Right lobe of liver (tissue), 6 donors: ENCODE measurements around the gene ZNF534. TPM values are rescaled to one million over a fixed set of nuclear protein-coding genes. Genes with fewer than 3 reads are reported as not detected.
"Not testable (repeated sequence)": the region's sequence is repeated elsewhere in the genome, so short reads cannot be mapped to it uniquely, and the experiment has no call there.

Source experiments
- ATAC-seq, 4 donors: fragments of 200-7000 bp; cut with Tn5 transposase; one replicate each; pipeline ENCODE4 v1.9.1; 2020; ENCODE audit warnings: mild to moderate bottlenecking in 4 of 4, moderate library complexity in 4 of 4
- DNase-seq, 3 donors: peaks; one replicate each; pipeline ENCODE4 v3.0.0-alpha.2; 2020
- H3K27ac ChIP-seq, 3 donors: fragments of 200-600 bp; one replicate each; pipeline ENCODE4 v1.8.0; 2022
- H3K27me3 ChIP-seq, 2 donors: fragments of 200-600 bp; one replicate each; pipeline ENCODE4 v1.8.0; 2022
- H3K36me3 ChIP-seq, 4 donors: fragments of 200-600 bp; sonication (generic) in 1 of 4; one replicate each; pipeline versions ENCODE4 v1.5.1 to v1.8.0; 2017 to 2022; ENCODE audit warnings: control low read depth in 1 of 4
- H3K4me1 ChIP-seq, 4 donors: fragments of 200-600 bp; sonication (generic) in 1 of 4; one replicate each; pipeline versions ENCODE4 v1.5.1 to v1.8.0; 2017 to 2022; ENCODE audit warnings: control low read depth in 1 of 4
- H3K4me3 ChIP-seq, 3 donors: fragments of 200-600 bp; one replicate each; pipeline ENCODE4 v1.8.0; 2022
- H3K9me3 ChIP-seq, 4 donors: fragments of 200-600 bp; sonication (generic) in 1 of 4; one replicate each; pipeline versions ENCODE4 v1.5.1 to v1.8.0; 2017 to 2022; ENCODE audit warnings: control low read depth in 1 of 4
- CTCF ChIP-seq, 4 donors: fragments of 200-600 bp in 3 of 4; fragments of 450-650 bp in 1 of 4; IDR thresholded peaks; one replicate each; pipeline versions ENCODE4 v1.5.1 to v1.8.0; 2016 to 2022; ENCODE audit warnings: antibody characterized with exemption in 4 of 4, mild to moderate bottlenecking in 2 of 4
- POLR2A ChIP-seq: fragments of 450-650 bp; IDR thresholded peaks from one replicate; pipeline ENCODE4 v1.6.1; 2017; ENCODE audit warnings: antibody characterized with exemption, mild to moderate bottlenecking
- WGBS: methylation state at CpG from one replicate; pipeline ENCODE4 v1.1.6; 2018; ENCODE audit warnings: low coverage, low lambda C conversion rate; ENCODE audit not compliant: insufficient coverage; ENCODE audit errors: missing lambda C conversion rate; 5-methylcytosine and 5-hydroxymethylcytosine counted together
- intact Hi-C, 2 donors: fragments of 100-400 bp; cut with DNase I; formaldehyde crosslinking; loops; one replicate each; pipeline versions ENCODE4 v1.11.2 to v1.14.1; 2022
- total RNA-seq, 6 experiments: library from RNA; depleted of rRNA in 2 of 6; stranded (reverse); fragments of >200 nt in 2 of 6; fragmentation: NEBNext Ultra II Directional in 3 of 6; extraction: Animal tissue kit (Norgen Biotek cat#: 25700) in 3 of 6; gene quantifications; one replicate each; pipeline versions ENCODE4 v1.1.0 to v1.2.4, GENCODE V29; 2016 to 2023
- donor health status: DM: no; HTN: yes; CAD: no.
- donor health status: DM: no; HTN: no; CAD: no.
- donor health status: DM: no; HTN: no; CAD: no.
- donor health status: DM: no; HTN: yes; CAD: no.
- donor health status: DM: no; HTN: yes; CAD: no.

ZNF534 gene
- total RNA-seq, 6 experiments from 2014 or later, result 0.13 TPM; not detected in 5

GRCh38 chr19:52453324-52454094 lies 24.6 kb downstream of the ZNF534 start, which contains the start of gene ZNF578:
Gene ZNF578 (plus strand): TSS chr19:52453553. CDS start chr19:52501846, 48,293 bp downstream.
- intact Hi-C loops, result no loop called here
- H3K36me3 ChIP-seq, result no peaks in the 10 kb centered on the region
- TF ChIP-seq CTCF (IDR thresholded peaks at IDR 0.05) (no peak), POLR2A (no peak)
- no peaks in the 10 kb centered on the region for H3K27me3 ChIP-seq
- peak; percentile 53 to 70 (median 60) for ATAC-seq
- peak; percentile 46 to 58 (median 52) for DNase-seq
- peak within 1 kb of the TSS; percentile 22 to 42 (median 36) for H3K4me3 ChIP-seq
- H3K27ac ChIP-seq, result no peak within 1 kb of the TSS
- no peaks in the 10 kb centered on the region for H3K4me1 ChIP-seq
- 3% methylated on average over 31 of the region's 48 CpGs for WGBS
- peaks cover 0 to 7% (median 0%) of the 10 kb centered on the region in 4 donors for H3K9me3 ChIP-seq

DNA sequence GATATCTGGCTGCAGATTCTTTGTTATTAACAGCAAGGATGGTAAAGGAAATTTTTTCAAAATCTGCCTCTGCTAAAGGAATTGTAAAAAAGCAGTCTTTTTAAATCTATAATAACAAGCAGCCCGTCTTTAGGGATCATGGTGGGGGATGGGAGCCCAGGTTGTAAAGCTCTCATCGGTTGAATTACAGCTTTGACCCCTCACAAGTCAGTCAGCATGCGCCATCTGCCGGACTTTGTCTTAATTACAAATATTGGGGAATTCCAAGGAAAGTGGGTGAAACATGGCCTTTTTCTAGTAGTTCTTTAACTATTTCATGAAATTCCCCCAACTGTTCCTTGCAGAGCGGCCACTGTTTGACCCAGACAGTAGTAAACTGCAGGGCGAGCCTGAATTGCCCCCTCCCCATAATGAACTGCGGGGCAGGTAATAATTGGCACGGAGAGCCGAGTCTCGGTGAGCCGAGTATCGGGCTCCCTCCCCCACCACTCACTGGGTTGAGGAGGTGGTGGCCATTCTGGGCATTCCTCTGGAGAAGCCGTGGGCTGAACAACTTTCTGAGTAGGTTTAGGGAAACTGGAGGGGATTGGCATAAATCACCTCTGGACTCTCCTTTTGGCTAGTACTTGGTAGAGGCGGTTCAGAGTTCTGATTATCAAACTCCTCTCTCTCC lies 36.0 kb downstream of the ZNF534 start:
- H3K4me3 ChIP-seq, result no peak overlapping the region
- H3K4me1 ChIP-seq, result no peaks in the 10 kb centered on the region
- ATAC-seq (no peak), DNase-seq (no peak)
- no peaks in the 10 kb centered on the region for H3K27me3 ChIP-seq
- WGBS, result 72% methylated on average over 12 of the region's 14 CpGs
- intact Hi-C loops, result no loop called here
- no peak overlapping the region for H3K27ac ChIP-seq
- TF ChIP-seq POLR2A (no peak), CTCF (IDR thresholded peaks at IDR 0.05) (no peak)
- H3K36me3 ChIP-seq, result no peaks in the 10 kb centered on the region
- H3K9me3 ChIP-seq, result peaks cover 0 to 23% (median 3%) of the 10 kb centered on the region in 4 donors

DNA sequence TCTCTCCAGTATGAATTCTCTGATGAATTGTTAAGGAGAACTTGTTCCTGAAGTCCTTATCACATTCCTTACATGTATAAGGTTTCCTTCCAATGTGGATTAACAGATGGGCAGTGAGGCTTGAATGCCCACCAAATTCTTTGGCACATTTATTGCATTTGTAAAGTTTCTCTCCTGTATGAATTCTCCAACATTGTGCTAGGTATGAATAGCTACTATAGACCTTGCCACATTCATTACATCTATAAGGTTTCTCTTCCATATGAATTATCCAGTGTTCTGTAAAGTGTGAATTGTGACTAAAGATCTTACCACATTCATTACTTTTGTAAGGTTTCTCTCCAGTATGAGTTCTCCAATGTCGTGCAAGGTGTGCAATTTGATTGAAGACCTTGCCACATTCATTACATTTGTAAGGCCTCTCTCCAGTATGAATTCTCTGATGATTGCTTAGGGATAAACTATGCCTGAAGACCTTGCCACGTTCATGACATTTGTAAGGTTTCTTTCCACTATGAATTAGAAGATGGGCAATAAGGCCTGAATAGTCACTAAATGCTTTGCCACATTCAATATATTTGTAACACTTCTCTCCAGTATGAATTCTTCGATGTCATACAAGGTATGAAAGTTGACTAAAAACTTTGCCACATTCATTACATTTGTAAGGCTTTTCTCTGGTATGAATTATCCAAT lies 44.9 kb downstream of the ZNF534 start:
- Histone ChIP-seq H3K4me1 (no peaks in the 10 kb centered on the region), H3K9me3 (peaks cover 4 to 69% (median 37%) of the 10 kb centered on the region in 4 donors), H3K36me3 (no peaks in the 10 kb centered on the region), H3K4me3 (no peak overlapping the region), H3K27ac (no peak overlapping the region), H3K27me3 (no peaks in the 10 kb centered on the region)
- DNase-seq, result no peak
- intact Hi-C loops, result no loop called here
- TF ChIP-seq CTCF (IDR thresholded peaks at IDR 0.05), result no peak
- TF ChIP-seq POLR2A, result no peak
- WGBS, result 79% methylated on average over 3 of the region's 3 CpGs
- no peak for ATAC-seq

DNA sequence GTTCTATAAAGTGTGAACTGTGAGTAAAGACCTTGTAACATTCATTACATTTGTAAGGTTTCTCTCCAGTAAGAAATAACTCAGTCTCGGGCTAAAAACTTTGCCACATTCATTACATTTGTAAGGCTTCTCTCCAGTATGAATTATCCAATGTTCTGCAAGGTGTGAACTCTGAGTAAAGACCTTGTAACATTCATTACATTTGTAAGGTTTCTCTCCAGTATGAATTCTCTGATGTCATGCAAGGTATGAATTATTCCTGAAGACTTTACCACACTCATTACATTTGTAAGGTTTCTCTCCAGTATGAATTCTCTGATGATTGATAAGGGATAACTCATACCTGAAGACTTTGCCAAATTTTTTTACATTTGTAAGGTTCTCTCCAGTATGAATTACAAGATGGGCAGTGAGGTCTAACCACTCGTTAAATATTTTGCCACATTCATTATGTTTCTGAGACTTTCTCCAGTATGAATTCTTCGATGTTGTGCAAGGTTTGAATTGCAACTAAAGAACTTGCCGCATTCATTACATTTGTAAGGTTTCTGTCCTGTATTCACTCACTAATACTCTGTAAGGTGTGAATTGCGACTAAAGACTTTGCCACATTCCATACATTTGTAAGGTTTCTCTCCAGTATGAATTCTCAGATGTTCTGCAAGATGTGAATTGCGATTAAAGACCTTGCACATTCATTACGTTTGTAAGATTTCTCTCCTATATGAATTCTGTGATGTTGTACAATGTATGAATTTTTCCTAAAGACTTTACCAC lies 45.6 kb downstream of the ZNF534 start:
- H3K4me1 ChIP-seq, result no peaks in the 10 kb centered on the region
- no peak overlapping the region for H3K27ac ChIP-seq
- intact Hi-C loops, result no loop called here
- no peak overlapping the region for H3K4me3 ChIP-seq
- H3K9me3 ChIP-seq, result peaks cover 4 to 68% (median 37%) of the 10 kb centered on the region in 4 donors
- WGBS, result 89% methylated on average over 7 of the region's 7 CpGs
- no peaks in the 10 kb centered on the region for H3K27me3 ChIP-seq
- no peak for DNase-seq
- ATAC-seq, result no peak
- H3K36me3 ChIP-seq, result no peaks in the 10 kb centered on the region
- TF ChIP-seq CTCF (IDR thresholded peaks at IDR 0.05) (no peak), POLR2A (no peak)

DNA sequence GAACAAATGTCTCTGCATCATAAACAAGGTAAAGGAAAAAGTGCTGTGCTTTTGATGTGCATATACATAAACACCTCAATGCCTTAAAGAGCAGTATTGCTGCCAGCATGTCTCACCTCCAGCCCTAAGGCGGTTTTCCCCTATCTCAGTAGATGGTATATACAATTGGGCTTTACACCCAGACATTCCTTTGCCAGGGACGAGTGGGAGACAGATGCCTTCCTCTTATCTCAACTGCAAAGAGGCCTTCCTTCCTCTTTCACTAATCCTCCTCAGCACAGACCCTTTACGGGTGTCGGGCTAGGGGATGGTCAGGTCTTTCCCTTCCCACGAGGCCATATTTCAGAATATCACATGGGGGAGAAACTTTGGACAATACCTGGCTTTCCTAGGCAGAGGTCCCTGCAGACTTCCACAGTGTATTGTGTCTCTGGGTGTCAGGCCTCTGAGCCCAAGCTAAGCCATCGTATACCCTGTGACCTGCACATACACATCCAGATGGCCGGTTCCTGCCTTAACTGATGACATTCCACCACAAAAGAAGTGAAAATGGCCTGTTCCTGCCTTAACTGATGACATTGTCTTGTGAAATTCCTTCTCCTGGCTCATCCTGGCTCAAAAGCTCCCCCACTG lies 55.3 kb downstream of the ZNF534 start:
- H3K4me1 ChIP-seq, intact Hi-C loops, H3K36me3 ChIP-seq, H3K27me3 ChIP-seq, H3K9me3 ChIP-seq, DNase-seq, ATAC-seq, H3K4me3 ChIP-seq, H3K27ac ChIP-seq: not testable (repeated sequence)
- 24% methylated on average over 4 of the region's 7 CpGs for WGBS

GRCh38 chr19:52485064-52485463 lies 56.1 kb downstream of the ZNF534 start:
- WGBS, result 31% methylated on average over 6 of the region's 7 CpGs
- intact Hi-C loops, H3K9me3 ChIP-seq, H3K27me3 ChIP-seq, H3K27ac ChIP-seq, H3K36me3 ChIP-seq, DNase-seq, ATAC-seq, H3K4me1 ChIP-seq, H3K4me3 ChIP-seq: not testable (repeated sequence)
